MCF 10A (cell line): ENCODE measurements around the gene MAP6. TPM values are rescaled to one million over a fixed set of nuclear protein-coding genes. Genes with fewer than 3 reads are reported as not detected.

Experiments used
- BruUV-seq: library from RNA; stranded (reverse); fragments of 400-500 nt; replicated peaks from 2 replicates; lab custom pipeline; 2021; lab: Mats Ljungman, UMichigan
- CTCF ChIA-PET: fragments of 300-600 bp; sonication (Branson Sonifier 250); formaldehyde crosslinking; extraction: SDS; loops from one replicate; lab custom pipeline; 2021; ENCODE audit warnings: antibody characterized with exemption, inconsistent platforms; lab: Yijun Ruan, JAX
- POLR2A ChIA-PET: fragments of 300-600, 350-650 bp; sonication (Branson Sonifier 250); formaldehyde crosslinking; extraction: SDS; loops from one replicate; lab custom pipeline; 2020; ENCODE audit warnings: antibody characterized with exemption, inconsistent platforms; lab: Yijun Ruan, JAX
- DNase-seq: peaks from one replicate; pipeline ENCODE4 v3.0.0-alpha.2; 2018; ENCODE audit not compliant: unreplicated experiment
- H3K27ac Mint-ChIP-seq: one replicate; pipeline ENCODE4 v1.8.0; 2022; ENCODE audit warnings: mild to moderate bottlenecking, low read depth, mixed read lengths; ENCODE audit not compliant: unreplicated experiment
- H3K27me3 Mint-ChIP-seq: one replicate; pipeline ENCODE4 v1.8.0; 2022; ENCODE audit warnings: mixed read lengths; ENCODE audit not compliant: insufficient read depth, unreplicated experiment
- H3K36me3 Mint-ChIP-seq: one replicate; pipeline ENCODE4 v1.8.0; 2022; ENCODE audit warnings: mild to moderate bottlenecking, moderate library complexity, mixed read lengths; ENCODE audit not compliant: insufficient read depth, unreplicated experiment
- H3K4me1 Mint-ChIP-seq: one replicate; pipeline ENCODE4 v1.8.0; 2022; ENCODE audit warnings: mixed read lengths; ENCODE audit not compliant: insufficient read depth, unreplicated experiment
- H3K4me3 Mint-ChIP-seq: one replicate; pipeline ENCODE4 v1.8.0; 2022; ENCODE audit warnings: mild to moderate bottlenecking, moderate library complexity, mixed read lengths; ENCODE audit not compliant: unreplicated experiment
- H3K9me3 Mint-ChIP-seq: one replicate; pipeline ENCODE4 v1.8.0; 2022; ENCODE audit warnings: mixed read lengths; ENCODE audit not compliant: unreplicated experiment
- CTCF ChIP-seq: fragments of 200-600 bp; IDR thresholded peaks from one replicate; pipeline ENCODE4 v1.8.0; 2022; ENCODE audit warnings: antibody characterized with exemption, mild to moderate bottlenecking; ENCODE audit not compliant: unreplicated experiment
- intact Hi-C: fragments of 100-400 bp; cut with micrococcal nuclease; formaldehyde crosslinking; loops from 2 replicates; pipeline ENCODE4 v1.14.1; 2022
- total RNA-seq: library from RNA; stranded (reverse); gene quantifications from 2 replicates; pipeline ENCODE4 v1.2.3, GENCODE V29; 2022

The MAP6 gene
- total RNA-seq, 1 experiment from 2014 or later = not detected

GRCh38 chr11:75655605-75656004, 13.2 kb downstream of the MAP6 start:
- CTCF ChIA-PET = interaction anchor here (0.9 kb wide), 2 partner anchors 12 to 26 kb away, joined by 4 read pairs; no protein-coding TSS in a partner anchor
- Mint-ChIP-seq H3K4me1 (peaks cover 19% of the 10 kb centered on the region), H3K4me3 (no peak overlapping the region), H3K27ac (no peak overlapping the region), H3K9me3 (no peaks in the 10 kb centered on the region), H3K36me3 (no peaks in the 10 kb centered on the region), H3K27me3 (no peaks in the 10 kb centered on the region)
- DNase-seq = no peak
- POLR2A ChIA-PET = no interaction called here
- no TSS peak for BruUV-seq
- no peak for TF ChIP-seq CTCF
- intact Hi-C loops = no loop called here

GRCh38 chr11:75654314-75654713, 14.5 kb downstream of the MAP6 start:
- no peak overlapping the region for H3K27ac Mint-ChIP-seq
- no peak for TF ChIP-seq CTCF
- no peaks in the 10 kb centered on the region for H3K36me3 Mint-ChIP-seq
- DNase-seq = peak; percentile 18
- H3K4me1 Mint-ChIP-seq = peaks cover 19% of the 10 kb centered on the region
- CTCF ChIA-PET = interaction anchor here (1.0 kb wide), 1 partner anchor 47 kb away, joined by 6 read pairs; no protein-coding TSS in a partner anchor
- no peak overlapping the region for H3K4me3 Mint-ChIP-seq
- BruUV-seq = no TSS peak
- POLR2A ChIA-PET = interaction anchor here (0.7 kb wide), 1 partner anchor 239 kb away, joined by 3 read pairs; no protein-coding TSS in a partner anchor
- no peaks in the 10 kb centered on the region for H3K27me3 Mint-ChIP-seq
- intact Hi-C loops = no loop called here
- H3K9me3 Mint-ChIP-seq = no peaks in the 10 kb centered on the region

GRCh38 chr11:75653532-75653931, 15.3 kb downstream of the MAP6 start:
- ChIA-PET CTCF (interaction anchor here (1.0 kb wide), 1 partner anchor 47 kb away, joined by 6 read pairs; no protein-coding TSS in a partner anchor), POLR2A (no interaction called here)
- no TSS peak for BruUV-seq
- peaks cover 19% of the 10 kb centered on the region for H3K4me1 Mint-ChIP-seq
- H3K27me3 Mint-ChIP-seq = no peaks in the 10 kb centered on the region
- no peaks in the 10 kb centered on the region for H3K36me3 Mint-ChIP-seq
- H3K4me3 Mint-ChIP-seq = no peak overlapping the region
- no peaks in the 10 kb centered on the region for H3K9me3 Mint-ChIP-seq
- H3K27ac Mint-ChIP-seq = no peak overlapping the region
- no peak for DNase-seq
- no peak for TF ChIP-seq CTCF
- intact Hi-C loops = no loop called here

- no peak for TF ChIP-seq CTCF
- no peak for DNase-seq
- ChIA-PET POLR2A (no interaction called here), CTCF (interaction anchor here (0.6 kb wide), 3 partner anchors 15 to 1172 kb away, joined by 3 to 9 read pairs (median 3); no protein-coding TSS in a partner anchor)
- Mint-ChIP-seq H3K9me3 (no peaks in the 10 kb centered on the region), H3K36me3 (no peaks in the 10 kb centered on the region), H3K4me1 (peaks cover 19% of the 10 kb centered on the region), H3K27ac (no peak overlapping the region), H3K27me3 (no peaks in the 10 kb centered on the region), H3K4me3 (no peak overlapping the region)
- intact Hi-C loops = no loop called here
- BruUV-seq = no TSS peak
Observed at GRCh38 chr11:75652936-75653335, 15.9 kb downstream of the MAP6 start.
